Stomach (tissue), 4 donors: ENCODE measurements around the gene ZNF267.
"Not testable (repeated sequence)": the region's sequence is repeated elsewhere in the genome, so short reads cannot be mapped to it uniquely, and the experiment has no call there.

Experiments used
- CTCF ChIP-seq, 7 experiments: fragments of 450-650 bp in 4 of 7; fragments of 200-600 bp in 3 of 7; sonication (generic) in 3 of 7; IDR thresholded peaks; one replicate each; pipeline ENCODE4 v1.5.1; 2016 to 2019; ENCODE audit warnings: antibody characterized with exemption in 7 of 7, control low read depth in 2 of 7, mild to moderate bottlenecking in 1 of 7
- POLR2AphosphoS5 ChIP-seq, 3 donors: sonication (generic); formaldehyde crosslinking; IDR thresholded peaks; one replicate each; pipeline ENCODE4 v1.6.1; 2016; ENCODE audit warnings: antibody characterized with exemption in 3 of 3

DNA sequence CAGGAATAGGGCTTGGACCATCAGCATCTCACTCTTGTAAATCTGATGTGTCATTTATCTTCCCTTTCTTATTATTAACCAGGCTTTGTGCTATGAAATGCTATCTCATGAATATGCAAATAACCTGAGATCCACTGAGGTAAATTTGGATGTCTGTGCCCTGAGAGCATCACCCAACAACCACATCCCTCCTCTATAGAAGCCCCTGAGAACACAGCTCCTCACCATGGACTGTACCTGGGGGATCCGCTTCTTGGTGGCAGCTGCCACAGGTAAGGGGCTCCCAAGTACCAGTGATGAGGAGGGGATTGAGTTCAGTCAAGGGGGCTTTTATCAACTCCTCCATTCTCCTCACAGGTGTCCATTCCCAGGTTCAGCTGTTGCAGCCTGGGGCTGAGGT lies 78.2 kb downstream of the ZNF267 start:
- TF ChIP-seq CTCF, POLR2AphosphoS5 (IDR thresholded peaks at IDR 0.05): not testable (repeated sequence)
